Measurements from ENCODE around the gene GALNT17.

- TF ChIP-seq ESRRA (IDR thresholded peaks at IDR 0.05; ENCODE audit: borderline replicate concordance, low read length) (no peak), RNF2 (IDR thresholded peaks at IDR 0.05; ENCODE audit: borderline replicate concordance, low read depth) (no peak), CTCF (IDR thresholded peaks at IDR 0.05) (no peak), NFE2L2 (conservative IDR thresholded peaks at IDR 0.05; ENCODE audit: low read length) (no peak), POLR2A (IDR thresholded peaks at IDR 0.05; ENCODE audit: low read length) (no peak), BHLHE40 (IDR thresholded peaks at IDR 0.05; ENCODE audit: low read depth, low read length) (no peak), SMC3 (IDR thresholded peaks at IDR 0.05) (no peak), RFX5 (IDR thresholded peaks at IDR 0.05) (no peak), MAFK (IDR thresholded peaks at IDR 0.05; ENCODE audit: partially characterized antibody) (no peak)
These were observed 595.4 kb downstream of the GALNT17 start for GRCh38 chr7:71727347-71727746.
